ENCODE measurements around the gene GALR3.

The GALR3 gene

GRCh38 chr22:37865510-37865909 is 42.3 kb downstream of the GALR3 start:
- no peak for DNase-seq (ENCODE audit: low spot score)

- DNase-seq (ENCODE audit: low spot score): no peak
Observed at GRCh38 chr22:37870273-37870672, 47.1 kb downstream of the GALR3 start.
